HG03039 (cell line): Measurements from ENCODE around the gene RPL36AL.
"Not testable (repeated sequence)": the region's sequence is repeated elsewhere in the genome, so short reads cannot be mapped to it uniquely, and the experiment has no call there.

ENCODE experiments used
- ATAC-seq: cut with Tn5 transposase; IDR thresholded peaks from one replicate; pipeline ENCODE4 v1.9.1; 2021; ENCODE audit warnings: mild to moderate bottlenecking, moderate library complexity; ENCODE audit not compliant: unreplicated experiment

RPL36AL gene

GRCh38 chr14:49620182-49621113 lies at the start of gene RPL36AL, which contains the start of gene MGAT2:
Gene RPL36AL, minus strand, starts transcription at chr14:49620626. Its CDS starts 1,522 bp downstream, at chr14:49619104.
Gene MGAT2, plus strand, starts transcription at chr14:49620799. Its CDS starts 470 bp downstream, at chr14:49621269.
- peak; percentile 94 for ATAC-seq

GRCh38 chr14:49659526-49660455 lies 39.4 kb upstream of the RPL36AL start:
- ATAC-seq, result no peak

- ATAC-seq, result not testable (repeated sequence)
Observed at GRCh38 chr14:49657500-49657899, 37.1 kb upstream of the RPL36AL start.

DNA sequence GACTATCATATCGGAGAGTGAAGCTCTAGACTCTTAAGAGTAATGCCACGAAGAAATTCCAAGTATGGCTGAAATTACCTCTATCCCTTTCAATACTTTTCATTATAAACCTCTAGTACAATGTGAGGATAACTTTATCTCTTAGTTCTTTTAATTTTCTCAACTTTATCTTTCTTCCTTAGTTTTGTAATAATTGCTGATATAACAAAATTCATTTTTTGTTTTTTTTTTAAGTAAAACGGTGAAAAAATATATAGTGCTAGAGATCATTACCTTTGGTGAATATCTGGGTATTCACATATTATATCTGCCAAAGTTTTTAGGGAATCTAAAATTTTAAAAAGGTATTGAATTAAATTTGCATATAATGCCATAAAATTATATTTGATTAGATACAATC lies 34.1 kb upstream of the RPL36AL start:
- no peak for ATAC-seq

GRCh38 chr14:49653508-49653907 lies 33.1 kb upstream of the RPL36AL start:
- ATAC-seq, result no peak

DNA sequence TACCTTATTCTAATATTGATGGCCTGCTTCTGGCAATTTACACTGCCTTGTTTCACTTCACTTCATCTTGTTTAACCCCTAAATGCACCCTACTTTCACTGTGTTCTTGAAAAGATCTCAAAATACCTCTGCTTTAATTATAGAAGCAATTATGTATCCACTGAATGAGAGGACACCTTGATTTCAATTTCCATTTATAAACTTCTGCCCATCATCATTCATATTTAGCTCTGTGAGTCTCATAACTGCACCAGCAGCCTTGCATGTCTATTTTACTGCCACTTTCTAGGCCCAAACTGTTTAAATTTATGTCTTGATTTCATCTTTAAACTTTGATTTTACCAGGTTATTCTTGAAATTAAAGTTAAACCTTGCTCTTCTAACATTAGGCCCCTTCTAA lies 21.7 kb upstream of the RPL36AL start:
- ATAC-seq, result no peak

- no peak for ATAC-seq
Observed at GRCh38 chr14:49641697-49642129, 21.3 kb upstream of the RPL36AL start.

DNA sequence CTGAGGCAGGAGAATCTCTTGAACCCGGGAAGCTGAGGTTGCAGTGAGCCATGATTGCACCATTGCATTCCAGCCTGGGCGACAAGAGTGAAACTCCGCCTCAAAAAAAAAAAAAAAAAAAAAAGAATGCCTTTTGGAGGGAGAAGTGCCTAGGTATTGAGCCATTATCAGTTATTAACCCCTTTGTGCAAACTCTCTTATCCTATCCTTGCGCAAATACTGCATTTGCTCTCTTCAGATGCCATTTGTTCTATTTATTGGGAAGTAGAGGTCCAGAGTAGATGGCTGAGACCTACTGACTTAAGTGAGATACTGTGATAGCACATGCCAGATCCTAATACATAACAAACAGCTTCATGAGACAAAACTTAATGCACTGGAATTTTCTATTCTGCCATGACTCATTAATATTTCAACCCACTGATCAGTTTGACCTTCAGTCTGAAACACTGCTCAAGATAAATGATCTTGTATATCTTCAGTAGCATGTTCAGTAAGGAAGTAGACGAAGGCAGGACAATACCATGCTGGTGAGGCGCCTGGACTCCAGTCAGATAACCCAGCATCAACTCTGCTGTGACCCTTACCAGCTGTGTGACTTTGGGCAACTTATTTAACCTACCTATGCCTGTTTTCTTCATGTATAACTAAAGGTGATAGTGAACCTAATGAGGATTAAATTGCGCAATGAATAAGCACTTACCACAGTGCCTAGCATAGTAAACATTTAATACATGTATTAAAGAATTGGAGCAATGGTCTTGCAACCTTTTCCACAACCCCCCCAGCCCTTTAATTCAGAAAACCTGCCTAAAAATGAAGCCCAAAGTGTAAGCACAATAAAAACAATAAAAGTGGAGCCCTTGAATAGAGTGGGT lies 20.4 kb upstream of the RPL36AL start:
- ATAC-seq, result no peak

DNA sequence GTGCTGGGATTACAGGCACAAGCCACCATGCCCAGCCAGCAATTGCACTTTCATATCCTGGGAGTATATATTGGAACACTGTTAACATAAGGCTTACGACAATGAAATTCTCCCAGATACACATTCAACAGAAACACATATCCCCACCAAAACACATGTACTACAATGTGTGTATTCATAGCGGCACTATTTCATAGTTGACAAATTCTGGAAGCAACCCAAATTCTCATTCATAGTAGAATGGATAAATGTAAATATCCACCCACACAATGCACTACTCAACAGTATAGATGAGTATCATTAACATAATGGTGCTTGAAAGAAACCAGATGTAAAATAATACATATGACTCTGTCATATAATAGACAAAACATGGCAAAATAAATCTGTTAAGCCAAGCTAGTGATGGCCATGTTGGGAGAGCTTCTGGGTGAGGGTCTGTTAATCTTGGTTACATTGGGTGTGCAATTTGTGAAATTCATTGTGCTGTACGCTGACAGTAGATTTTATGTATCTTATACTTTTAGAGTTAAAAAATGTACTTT lies 17.2 kb upstream of the RPL36AL start:
- no peak for ATAC-seq

DNA sequence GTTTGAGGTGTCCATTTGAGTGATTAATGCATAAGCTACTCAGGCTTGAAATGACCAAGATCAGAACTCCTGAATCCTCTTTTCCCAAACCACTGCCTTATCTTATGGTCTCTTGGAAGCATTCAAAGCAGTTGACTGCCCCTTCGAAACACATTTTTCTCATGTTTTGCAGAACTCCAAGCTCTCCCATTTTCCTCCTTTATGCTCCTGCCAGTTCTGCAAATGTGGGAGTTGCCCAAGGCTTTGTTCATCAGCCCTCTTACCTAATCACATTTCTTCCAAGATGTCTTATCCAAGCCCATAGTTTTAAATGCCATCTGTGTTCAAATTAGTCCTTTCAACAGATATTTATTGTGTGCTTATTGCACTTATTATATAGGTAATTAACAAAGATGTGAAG lies 16.4 kb upstream of the RPL36AL start:
- no peak for ATAC-seq

GRCh38 chr14:49634547-49635334 lies 14.3 kb upstream of the RPL36AL start, which contains the start of gene DNAAF2:
Gene DNAAF2, minus strand, starts transcription at chr14:49635244. Its CDS starts 95 bp downstream, at chr14:49635149.
- ATAC-seq, result peak; percentile 27

DNA sequence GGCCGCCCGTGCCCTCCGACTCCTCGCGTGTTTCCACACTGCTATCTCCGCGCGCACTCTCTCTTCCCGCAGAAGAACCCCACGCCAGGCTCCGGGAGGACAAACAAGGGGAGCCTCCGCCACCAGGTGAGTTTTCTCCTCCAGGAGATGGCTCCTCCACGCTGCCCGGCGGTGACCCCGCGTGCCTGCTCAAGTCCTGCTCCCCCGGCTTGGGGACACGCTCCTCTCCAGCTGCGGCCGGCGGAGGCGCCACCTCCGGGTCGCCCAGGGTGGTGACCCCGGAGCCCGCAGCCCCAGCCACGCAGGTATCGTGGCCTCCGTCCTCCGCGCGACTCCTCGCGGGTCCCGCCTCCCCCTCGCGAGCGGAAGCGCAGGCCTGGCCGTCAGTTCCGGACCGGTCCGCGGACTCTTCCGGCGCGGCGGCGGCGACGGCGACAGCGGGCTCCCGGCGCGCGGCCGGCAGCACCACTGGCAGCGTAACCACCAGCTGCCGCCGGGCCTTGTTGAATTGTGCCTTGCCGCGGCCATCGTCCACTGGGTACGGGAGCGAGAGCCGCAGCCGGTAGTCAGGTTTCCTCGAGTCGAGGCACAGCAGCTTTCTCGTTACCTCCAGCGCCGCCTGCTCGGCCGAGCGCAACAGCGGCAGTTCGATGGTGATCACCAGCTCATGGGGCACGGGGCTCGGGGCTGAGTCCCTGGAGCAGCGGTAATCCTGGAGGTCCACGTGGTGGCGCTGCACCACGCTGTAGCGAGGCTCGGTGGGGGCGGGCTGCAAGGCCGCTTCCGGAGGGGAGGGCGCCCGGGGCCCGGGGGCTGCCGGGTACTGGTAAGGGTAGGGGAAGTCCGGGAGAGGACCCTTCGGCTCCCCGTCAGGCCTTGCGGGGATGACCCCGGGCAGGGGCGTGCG lies 13.5 kb upstream of the RPL36AL start:
- peak; percentile 74 for ATAC-seq

DNA sequence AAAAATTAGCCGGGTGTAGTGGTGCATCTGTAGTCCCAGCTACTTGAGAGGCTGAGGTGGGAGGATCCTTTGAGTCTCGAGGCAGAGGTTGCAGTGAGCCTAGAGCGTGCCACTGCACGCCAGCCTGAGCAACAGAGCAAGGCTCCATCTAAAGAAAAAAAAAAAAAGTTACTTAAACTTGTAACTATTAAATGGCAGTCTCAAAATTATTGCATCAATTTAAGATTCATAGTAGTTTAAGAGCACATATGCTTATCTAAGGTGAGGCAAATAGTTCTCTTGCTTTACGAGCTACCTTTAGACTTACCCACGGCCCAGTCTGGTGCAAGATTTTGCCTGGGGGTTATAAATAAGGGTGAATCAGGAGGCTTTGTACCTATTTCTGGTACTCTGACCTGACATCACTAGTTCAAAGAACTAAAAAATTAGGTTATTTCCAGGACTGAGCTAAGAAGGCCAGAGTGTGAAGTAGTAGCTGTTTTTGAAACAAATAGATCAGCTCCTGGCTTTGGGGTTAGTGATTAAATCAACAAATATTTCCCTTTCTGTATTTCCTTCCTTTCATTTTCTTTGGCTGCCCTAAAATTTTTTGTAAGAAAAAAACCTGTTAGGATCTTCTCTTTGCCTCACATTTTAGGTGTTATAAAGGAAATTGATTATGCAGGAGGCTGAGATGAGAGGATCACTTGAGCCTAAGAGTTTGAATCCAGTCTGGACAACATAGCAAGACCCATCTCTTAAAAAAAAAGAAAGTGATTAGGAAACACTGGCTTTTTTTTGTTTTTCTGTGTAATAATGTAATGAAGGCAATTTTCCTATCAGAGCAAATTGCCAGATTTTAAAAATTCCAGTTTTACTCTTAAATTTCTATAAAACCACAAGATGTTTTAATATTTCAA lies 3.8 kb upstream of the RPL36AL start:
- no peak for ATAC-seq

GRCh38 chr14:49623387-49623786 lies 3.0 kb upstream of the RPL36AL start:
- no peak for ATAC-seq

DNA sequence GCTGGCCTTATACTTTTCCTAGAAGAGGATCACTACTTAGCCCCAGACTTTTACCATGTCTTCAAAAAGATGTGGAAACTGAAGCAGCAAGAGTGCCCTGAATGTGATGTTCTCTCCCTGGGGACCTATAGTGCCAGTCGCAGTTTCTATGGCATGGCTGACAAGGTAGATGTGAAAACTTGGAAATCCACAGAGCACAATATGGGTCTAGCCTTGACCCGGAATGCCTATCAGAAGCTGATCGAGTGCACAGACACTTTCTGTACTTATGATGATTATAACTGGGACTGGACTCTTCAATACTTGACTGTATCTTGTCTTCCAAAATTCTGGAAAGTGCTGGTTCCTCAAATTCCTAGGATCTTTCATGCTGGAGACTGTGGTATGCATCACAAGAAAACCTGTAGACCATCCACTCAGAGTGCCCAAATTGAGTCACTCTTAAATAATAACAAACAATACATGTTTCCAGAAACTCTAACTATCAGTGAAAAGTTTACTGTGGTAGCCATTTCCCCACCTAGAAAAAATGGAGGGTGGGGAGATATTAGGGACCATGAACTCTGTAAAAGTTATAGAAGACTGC lies 1.7 kb upstream of the RPL36AL start:
- ATAC-seq, result no peak

- ATAC-seq, result peak; percentile 17
Observed at GRCh38 chr14:49621114-49621881, 872 bp upstream of the RPL36AL start.
